GM12878 (cell line): Measurements from ENCODE around the gene LY6G5B. TPM values are rescaled to one million over a fixed set of nuclear protein-coding genes. Genes with fewer than 3 reads are reported as not detected.

Source experiments
- ATAC-seq: fragments of 200-7000 bp; cut with Tn5 transposase; 3 replicates; pipeline ENCODE4 v1.9.1; 2020; ENCODE audit warnings: mild to moderate bottlenecking, moderate library complexity
- BruUV-seq: library from RNA; stranded (reverse); fragments of 400-500 nt; replicated peaks from 2 replicates; lab custom pipeline; 2021; lab: Mats Ljungman, UMichigan
- CTCF ChIA-PET: fragments of 300-600 bp; sonication (Branson Sonifier 250); formaldehyde crosslinking; extraction: SDS; loops from one replicate; lab custom pipeline; 2021; ENCODE audit warnings: inconsistent platforms; lab: Yijun Ruan, JAX
- POLR2A ChIA-PET: fragments of 350-600 bp; formaldehyde crosslinking; extraction: SDS; loops from one replicate; lab custom pipeline; 2021; ENCODE audit warnings: inconsistent platforms; lab: Charles Lee
- RAD21 ChIA-PET: fragments of 300-600 bp; sonication (Branson Sonifier 250); formaldehyde crosslinking; loops from one replicate; lab custom pipeline; 2023; ENCODE audit warnings: antibody characterized with exemption; ENCODE audit not compliant: unreplicated experiment; lab: Charles Lee
- SMC1A ChIA-PET: fragments of 300-600 bp; sonication (Branson Sonifier 250); formaldehyde crosslinking; loops from one replicate; lab custom pipeline; 2023; ENCODE audit not compliant: unreplicated experiment, uncharacterized antibody; lab: Charles Lee
- DNase-seq: peaks from one replicate; pipeline ENCODE4 v3.0.0-alpha.2; 2011; ENCODE audit warnings: low read depth, low spot score
- FAIRE-seq: peaks from 3 replicates; lab custom pipeline; 2011; peaks lifted over from hg19 to GRCh38; lab: Jason Lieb, UNC
- H2AFZ ChIP-seq: 2 replicates; pipeline ENCODE4 v1.6.0; 2011; ENCODE audit warnings: low read depth, low read length, control low read depth; ENCODE audit not compliant: control insufficient read depth
- H3K27ac ChIP-seq: 2 replicates; pipeline ENCODE4 v1.5.1; 2011; ENCODE audit warnings: control low read depth; ENCODE audit not compliant: control insufficient read depth, insufficient read depth
- H3K27me3 ChIP-seq, 2 experiments: replicated peaks in 1 of 2; 2 replicates each; pipeline versions ENCODE4 v1.6.0 to v1.6.1; 2011; ENCODE audit warnings: low read length in 1 of 2; ENCODE audit not compliant: control insufficient read depth in 2 of 2, insufficient read depth in 2 of 2
- H3K36me3 ChIP-seq, 2 experiments: 2 replicates each; pipeline ENCODE4 v1.5.1; 2011; ENCODE audit warnings: low read length in 1 of 2; ENCODE audit not compliant: control insufficient read depth in 2 of 2, insufficient read depth in 2 of 2
- H3K4me1 ChIP-seq: 2 replicates; pipeline ENCODE4 v1.6.1; 2011; ENCODE audit warnings: mild to moderate bottlenecking, low read length, moderate library complexity, mixed read lengths; ENCODE audit not compliant: control insufficient read depth, insufficient read depth
- H3K4me2 ChIP-seq: 2 replicates; pipeline ENCODE4 v1.6.0; 2011; ENCODE audit warnings: control low read depth; ENCODE audit not compliant: control insufficient read depth, insufficient read depth
- H3K4me3 ChIP-seq: fragments of 200-600 bp; sonication (generic); 2 replicates; pipeline ENCODE4 v1.5.1; 2016
- H3K79me2 ChIP-seq: 2 replicates; pipeline ENCODE4 v1.6.0; 2011; ENCODE audit warnings: low read length; ENCODE audit not compliant: control insufficient read depth, insufficient read depth
- H3K9ac ChIP-seq: 2 replicates; pipeline ENCODE4 v1.8.0; 2011; ENCODE audit warnings: low read length, control low read depth, mixed read lengths; ENCODE audit not compliant: control insufficient read depth, insufficient read depth
- H3K9me3 ChIP-seq: replicated peaks from 3 replicates; pipeline ENCODE4 v1.5.1; 2011; ENCODE audit warnings: mild to moderate bottlenecking, low read length; ENCODE audit not compliant: control insufficient read depth, insufficient read depth
- H4K20me1 ChIP-seq: 2 replicates; pipeline ENCODE4 v1.6.0; 2011; ENCODE audit not compliant: control insufficient read depth, insufficient read depth
- BHLHE40 ChIP-seq, 2 experiments: fragments of 450-650 bp in 1 of 2; IDR thresholded peaks; 2 replicates each; pipeline ENCODE4 v1.6.1; 2011 to 2017; ENCODE audit warnings: low read depth in 2 of 2, borderline replicate concordance in 1 of 2, improper control_type of control experiment in 1 of 2, low read length in 1 of 2, mild to moderate bottlenecking in 1 of 2
- CTCF ChIP-seq, 3 experiments: IDR thresholded peaks in 2 of 3; conservative IDR thresholded peaks in 1 of 3; 2 replicates each; pipeline ENCODE4 v1.5.1; 2011; ENCODE audit warnings: low read depth in 3 of 3, low read length in 3 of 3, mild to moderate bottlenecking in 3 of 3, control low read depth in 2 of 3, moderate library complexity in 2 of 3, inconsistent platforms in 1 of 3, mixed read lengths in 1 of 3; ENCODE audit not compliant: control insufficient read depth in 2 of 3, insufficient read depth in 1 of 3; ENCODE audit errors: extremely low read depth in 1 of 3
- FOXM1 ChIP-seq: IDR thresholded peaks from 2 replicates; pipeline ENCODE4 v1.6.1; 2012; ENCODE audit warnings: low read depth, mild to moderate bottlenecking, inconsistent platforms, low read length, moderate library complexity
- GATAD2B ChIP-seq: fragments of 450-650 bp; conservative IDR thresholded peaks from 2 replicates; pipeline ENCODE4 v1.6.1; 2017; ENCODE audit warnings: low read depth, mild to moderate bottlenecking, moderate library complexity
- HDAC6 ChIP-seq: fragments of 200-600 bp; sonication (generic); IDR thresholded peaks from one replicate; pipeline ENCODE4 v1.8.0; 2017; ENCODE audit warnings: antibody characterized with exemption; ENCODE audit not compliant: unreplicated experiment
- HDGF ChIP-seq: fragments of 450-650 bp; IDR thresholded peaks from 2 replicates; pipeline ENCODE4 v1.6.1; 2016; ENCODE audit warnings: antibody characterized with exemption
- MEF2A ChIP-seq: IDR thresholded peaks from 2 replicates; pipeline ENCODE4 v1.6.1; 2011; ENCODE audit warnings: low read depth, mild to moderate bottlenecking, low read length, moderate library complexity; ENCODE audit not compliant: insufficient read depth
- MXI1 ChIP-seq: fragments of 150-350 bp; IDR thresholded peaks from 2 replicates; pipeline ENCODE4 v1.6.1; 2011; ENCODE audit warnings: low read depth, mild to moderate bottlenecking, inconsistent platforms, low read length, improper control_type of control experiment
- NBN ChIP-seq: fragments of 450-650 bp; IDR thresholded peaks from 2 replicates; pipeline ENCODE4 v1.6.1; 2016
- NRF1 ChIP-seq: conservative IDR thresholded peaks from 2 replicates; pipeline ENCODE4 v1.6.1; 2011; ENCODE audit warnings: mild to moderate bottlenecking, low read depth, low read length, improper control_type of control experiment
- PAX8 ChIP-seq: fragments of 450-650 bp; IDR thresholded peaks from 2 replicates; pipeline ENCODE4 v1.6.1; 2017; ENCODE audit warnings: mild to moderate bottlenecking, moderate library complexity
- RUNX3 ChIP-seq: IDR thresholded peaks from 2 replicates; pipeline ENCODE4 v1.6.1; 2012; ENCODE audit warnings: low read length, inconsistent platforms
- SMC3 ChIP-seq: IDR thresholded peaks from 2 replicates; pipeline ENCODE4 v1.6.1; 2011; ENCODE audit warnings: low read length, improper control_type of control experiment, borderline replicate concordance
- SPI1 ChIP-seq: IDR thresholded peaks from 2 replicates; pipeline ENCODE4 v1.6.1; 2011; ENCODE audit warnings: low read depth, mild to moderate bottlenecking, low read length, moderate library complexity, borderline replicate concordance; ENCODE audit not compliant: insufficient read depth
- ZNF592 ChIP-seq: fragments of 450-650 bp; IDR thresholded peaks from 2 replicates; pipeline ENCODE4 v1.6.1; 2017; ENCODE audit warnings: mild to moderate bottlenecking, moderate library complexity
- WGBS: methylation state at CpG from one replicate; pipeline ENCODE4 v1.1.6; 2016; ENCODE audit warnings: low lambda C conversion rate; ENCODE audit not compliant: insufficient replicate concordance, insufficient coverage; ENCODE audit errors: missing lambda C conversion rate; 5-methylcytosine and 5-hydroxymethylcytosine counted together
- in situ Hi-C: fragments of 300-500 bp; cut with MboI; formaldehyde crosslinking; loops from 9 replicates; pipeline ENCODE4 v1.14.3; 2018; ENCODE audit warnings: mixed read lengths
- intact Hi-C: fragments of 100-400 bp; cut with micrococcal nuclease; formaldehyde crosslinking; loops from one replicate; pipeline ENCODE4 v1.14.2; 2022; ENCODE audit not compliant: unreplicated experiment
- polyA plus RNA-seq, 11 experiments: library from polyadenylated mRNA; depleted of rRNA in 4 of 11; unstranded in 6 of 11; stranded (reverse) in 5 of 11; fragments of >200 nt; fragmentation: Nextera tagmentation in 4 of 11; fragmentation: Illumina TruSeq in 1 of 11; extraction: Ambion mirVana in 4 of 11; extraction: Trizol in 1 of 11; gene quantifications; 1 replicate in 1 of 11; 2 replicates in 10 of 11; pipeline versions ENCODE4 v1.2.1 to v1.2.3, GENCODE V29; 2011 to 2016; ENCODE audit warnings: inconsistent platforms in 2 of 11, missing spikeins in 2 of 11, low read depth in 1 of 11
- total RNA-seq, 4 experiments: library from RNA; depleted of rRNA in 3 of 4; stranded (reverse); fragments of >200 nt in 3 of 4; fragmentation: Illumina TruSeq in 1 of 4; extraction: Trizol in 1 of 4; gene quantifications; 2 replicates each; pipeline versions ENCODE4 v1.2.1 to v1.2.3, GENCODE V29; 2013 to 2021

The LY6G5B gene
- total and polyA plus RNA-seq, 10 of the 15 experiments (the other 5 are each of a cell fraction or from before 2014, with no cell fraction given): 3.2 to 16.5 (median 7.5) TPM

DNA sequence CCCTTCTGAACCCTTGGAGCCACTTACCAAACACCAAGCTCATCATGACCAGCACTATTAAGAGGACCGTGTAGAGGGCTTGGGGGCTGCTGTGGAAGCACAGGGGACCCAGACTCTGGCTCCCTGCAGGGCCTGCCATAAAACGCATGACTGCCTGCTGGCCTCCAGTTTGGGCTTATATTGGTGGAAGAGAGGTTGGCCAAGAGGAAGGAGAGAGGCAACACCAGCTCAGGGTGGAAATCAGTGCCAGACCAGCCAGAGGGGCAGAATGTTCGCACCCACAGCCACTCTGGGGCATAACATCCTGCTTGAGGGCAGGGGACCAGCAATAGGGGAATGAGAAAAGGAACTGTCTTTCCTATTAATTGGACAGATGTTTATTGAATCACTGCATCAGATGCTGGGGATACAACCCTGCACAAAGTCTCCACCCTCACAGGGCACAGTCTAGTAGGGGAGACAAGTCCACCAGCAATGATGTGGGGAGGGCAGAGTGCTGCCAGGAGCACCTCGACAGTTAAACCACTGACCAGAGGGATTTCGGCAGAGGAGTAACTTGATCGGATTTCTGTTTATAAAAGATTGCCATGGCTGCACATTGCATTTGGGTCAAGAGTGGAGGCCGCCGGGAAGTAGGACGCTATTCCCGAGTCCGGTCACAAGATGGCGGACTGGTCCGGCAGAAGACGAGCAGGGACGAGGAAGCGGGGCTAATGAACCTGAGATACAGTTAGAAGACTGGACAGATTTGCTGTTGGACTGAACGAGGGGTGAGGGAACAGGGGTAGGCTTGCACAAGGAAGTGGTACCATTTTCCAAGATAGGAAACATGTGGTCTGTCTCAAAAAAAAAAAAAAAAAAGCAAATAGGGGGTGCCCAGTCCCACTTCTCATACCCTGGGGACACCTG is 10.7 kb downstream of the LY6G5B start, which contains the start of gene LY6G5C:
Gene LY6G5C (minus strand): TSS at position 842 of the 909 bp plus-strand sequence. CDS start 694 bp downstream, at position 148.
- H3K27me3 ChIP-seq: no peaks in the 10 kb centered on the region
- H2AFZ ChIP-seq: peak within 1 kb of the TSS; percentile 79
- H4K20me1 ChIP-seq: no peaks in the 10 kb centered on the region
- intact Hi-C loops: loop anchor here (1.0 to 5.0 kb wide), 4 partner anchors 52 to 183 kb away; no protein-coding TSS in a partner anchor
- H3K36me3 ChIP-seq: no peaks in the 10 kb centered on the region
- DNase-seq: no peak
- peak; percentile 94 for FAIRE-seq
- ChIA-PET POLR2A (interaction anchor here (0.6 to 0.7 kb wide), 4 partner anchors 58 to 147 kb away, joined by 3 to 7 read pairs (median 4); partner anchors contain the start of gene HSPA1B), SMC1A (interaction anchor here (0.7 to 2.5 kb wide), 8 partner anchors 50 to 243 kb away, joined by 3 to 12 read pairs (median 4); partner anchors contain the start of gene MSH5), CTCF (interaction anchor here (0.6 to 2.7 kb wide), 31 partner anchors 8 to 272 kb away, joined by 3 to 16 read pairs (median 3); partner anchors contain the start of genes HSPA1A, HSPA1L and LY6G5B), RAD21 (interaction anchor here (0.7 to 2.5 kb wide), 10 partner anchors 9 to 242 kb away, joined by 3 to 30 read pairs (median 4); partner anchors contain the start of genes ATP6V1G2, DDAH2 and NEU1)
- no TSS peak for BruUV-seq
- H3K9ac ChIP-seq: peak within 1 kb of the TSS; percentile 41
- peak; percentile 83 for ATAC-seq
- peaks cover 6% of the 10 kb centered on the region for H3K4me1 ChIP-seq
- in situ Hi-C loops: no loop called here
- H3K4me3 ChIP-seq: peak within 1 kb of the TSS; percentile 71
- H3K4me2 ChIP-seq: peak within 1 kb of the TSS; percentile 87
- no peaks in the 10 kb centered on the region for H3K9me3 ChIP-seq
- 12% methylated on average over 17 of the region's 17 CpGs for WGBS
- peak within 1 kb of the TSS; percentile 15; the same call in 1 of the 2 replicates for H3K27ac ChIP-seq
- no peaks in the 10 kb centered on the region for H3K79me2 ChIP-seq
- TF ChIP-seq ZNF592 (0 out of 2 replicates have a peak, but pooled peaks have one; percentile 27), NRF1 (0 out of 2 replicates have a peak, but pooled peaks have one; percentile 7), BHLHE40 (IDR thresholded peaks at IDR 0.05; ENCODE audit: borderline replicate concordance in 1 of 2, low read depth in 2 of 2, low read length in 1 of 2) (0 out of 4 replicates have a peak, but pooled peaks of 1 of the 2 experiments have one; percentile 8), NBN (peak; percentile 57; the same call in 1 of the 2 replicates), HDAC6 (no peak), SPI1 (peak; percentile 21; the same call in 1 of the 2 replicates), PAX8 (no peak), FOXM1 (no peak; the same call in 1 of the 2 replicates), GATAD2B (no peak), MXI1 (0 out of 2 replicates have a peak, but pooled peaks have one; percentile 24), HDGF (peak; percentile 50; the same call in 1 of the 2 replicates), MEF2A (0 out of 2 replicates have a peak, but pooled peaks have one; percentile 18), SMC3 (peak; percentile 89), CTCF (IDR thresholded peaks at IDR 0.05 in 2 of 3, conservative IDR thresholded peaks at IDR 0.05 in 1 of 3; ENCODE audit: control insufficient read depth in 2 of 3, extremely low read depth in 1 of 3, insufficient read depth in 1 of 3, low read depth in 3 of 3, low read length in 3 of 3) (peak; percentile 74 to 91 (median 75); a peak in 5 of 6 replicates), RUNX3 (peak; percentile 5; the same call in 1 of the 2 replicates)
